ENCODE results near the gene TRIM60. TPM values are rescaled to one million over a fixed set of nuclear protein-coding genes. Genes with fewer than 3 reads are reported as not detected.
"Not testable (repeated sequence)": the region's sequence is repeated elsewhere in the genome, so short reads cannot be mapped to it uniquely, and the experiment has no call there.

Gene TRIM60
- total RNA-seq, 2 experiments from 2014 or later = not detected

- Histone ChIP-seq H3K79me2 (ENCODE audit: insufficient read depth, low read depth, low read length) (no peaks in the 10 kb centered on the region), H3K9me2 (ENCODE audit: insufficient read depth, low read length) (no peaks in the 10 kb centered on the region), H3K4me1 (ENCODE audit: insufficient read depth, low read length, poor library complexity, severe bottlenecking) (no peaks in the 10 kb centered on the region), H3K36me3 (ENCODE audit: insufficient read depth, low read length) (no peaks in the 10 kb centered on the region), H2AFZ (ENCODE audit: low read length) (no peak overlapping the region), H3K4me2 (ENCODE audit: low read length) (no peak overlapping the region), H3K9me3 (ENCODE audit: low read length) (no peaks in the 10 kb centered on the region), H3K27ac (ENCODE audit: low read depth, low read length, poor library complexity, severe bottlenecking) (no peak overlapping the region), H3K4me3 (ENCODE audit: low read depth, low read length, poor library complexity, severe bottlenecking) (no peak overlapping the region), H4K20me1 (ENCODE audit: insufficient read depth, low read length) (no peaks in the 10 kb centered on the region)
- intact Hi-C loops (cut with micrococcal nuclease; ENCODE audit: unreplicated experiment) = loop anchor here (2.0 kb wide), 1 partner anchor 219 kb away; no protein-coding TSS in a partner anchor
- TF ChIP-seq EZH2phosphoT487 (IDR thresholded peaks at IDR 0.05; ENCODE audit: borderline replicate concordance, low read depth, low read length) = no peak
- TF ChIP-seq, protein P1, sequence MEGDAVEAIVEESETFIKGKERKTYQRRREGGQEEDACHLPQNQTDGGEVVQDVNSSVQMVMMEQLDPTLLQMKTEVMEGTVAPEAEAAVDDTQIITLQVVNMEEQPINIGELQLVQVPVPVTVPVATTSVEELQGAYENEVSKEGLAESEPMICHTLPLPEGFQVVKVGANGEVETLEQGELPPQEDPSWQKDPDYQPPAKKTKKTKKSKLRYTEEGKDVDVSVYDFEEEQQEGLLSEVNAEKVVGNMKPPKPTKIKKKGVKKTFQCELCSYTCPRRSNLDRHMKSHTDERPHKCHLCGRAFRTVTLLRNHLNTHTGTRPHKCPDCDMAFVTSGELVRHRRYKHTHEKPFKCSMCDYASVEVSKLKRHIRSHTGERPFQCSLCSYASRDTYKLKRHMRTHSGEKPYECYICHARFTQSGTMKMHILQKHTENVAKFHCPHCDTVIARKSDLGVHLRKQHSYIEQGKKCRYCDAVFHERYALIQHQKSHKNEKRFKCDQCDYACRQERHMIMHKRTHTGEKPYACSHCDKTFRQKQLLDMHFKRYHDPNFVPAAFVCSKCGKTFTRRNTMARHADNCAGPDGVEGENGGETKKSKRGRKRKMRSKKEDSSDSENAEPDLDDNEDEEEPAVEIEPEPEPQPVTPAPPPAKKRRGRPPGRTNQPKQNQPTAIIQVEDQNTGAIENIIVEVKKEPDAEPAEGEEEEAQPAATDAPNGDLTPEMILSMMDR (conservative IDR thresholded peaks at IDR 0.05; ENCODE audit: low read length) = peak; percentile 68
- BruUV-seq (replicated peaks) = no TSS peak
- DNase-seq (ENCODE audit: low spot score) = peak; percentile 20
- POLR2A ChIA-PET = no interaction called here
- CTCF ChIA-PET (ENCODE audit: unreplicated experiment) = no interaction called here
These were observed 34.5 kb upstream of the TRIM60 start for GRCh38 chr4:164997324-164997723.

- H3K9me2 ChIP-seq (ENCODE audit: insufficient read depth, low read length) = no peaks in the 10 kb centered on the region
- no peak overlapping the region for H2AFZ ChIP-seq (ENCODE audit: low read length)
- H3K36me3 ChIP-seq (ENCODE audit: insufficient read depth, low read length) = no peaks in the 10 kb centered on the region
- no peak for DNase-seq (ENCODE audit: low spot score)
- CTCF ChIA-PET (ENCODE audit: unreplicated experiment) = no interaction called here
- H3K4me3 ChIP-seq (ENCODE audit: low read depth, low read length, poor library complexity, severe bottlenecking) = no peak overlapping the region
- H3K9me3 ChIP-seq (ENCODE audit: low read length) = no peaks in the 10 kb centered on the region
- no peaks in the 10 kb centered on the region for H4K20me1 ChIP-seq (ENCODE audit: insufficient read depth, low read length)
- H3K4me2 ChIP-seq (ENCODE audit: low read length) = no peak overlapping the region
- intact Hi-C loops (cut with micrococcal nuclease; ENCODE audit: unreplicated experiment) = loop anchor here (2.0 kb wide), 1 partner anchor 219 kb away; no protein-coding TSS in a partner anchor
- H3K27ac ChIP-seq (ENCODE audit: low read depth, low read length, poor library complexity, severe bottlenecking) = no peak overlapping the region
- BruUV-seq (replicated peaks) = no TSS peak
- no peaks in the 10 kb centered on the region for H3K79me2 ChIP-seq (ENCODE audit: insufficient read depth, low read depth, low read length)
- TF ChIP-seq, protein P1 (conservative IDR thresholded peaks at IDR 0.05; ENCODE audit: low read length) = no peak
- TF ChIP-seq EZH2phosphoT487 (IDR thresholded peaks at IDR 0.05; ENCODE audit: borderline replicate concordance, low read depth, low read length) = no peak
- H3K4me1 ChIP-seq (ENCODE audit: insufficient read depth, low read length, poor library complexity, severe bottlenecking) = no peaks in the 10 kb centered on the region
- POLR2A ChIA-PET = no interaction called here
These were observed 33.9 kb upstream of the TRIM60 start for GRCh38 chr4:164997941-164998340.

DNA sequence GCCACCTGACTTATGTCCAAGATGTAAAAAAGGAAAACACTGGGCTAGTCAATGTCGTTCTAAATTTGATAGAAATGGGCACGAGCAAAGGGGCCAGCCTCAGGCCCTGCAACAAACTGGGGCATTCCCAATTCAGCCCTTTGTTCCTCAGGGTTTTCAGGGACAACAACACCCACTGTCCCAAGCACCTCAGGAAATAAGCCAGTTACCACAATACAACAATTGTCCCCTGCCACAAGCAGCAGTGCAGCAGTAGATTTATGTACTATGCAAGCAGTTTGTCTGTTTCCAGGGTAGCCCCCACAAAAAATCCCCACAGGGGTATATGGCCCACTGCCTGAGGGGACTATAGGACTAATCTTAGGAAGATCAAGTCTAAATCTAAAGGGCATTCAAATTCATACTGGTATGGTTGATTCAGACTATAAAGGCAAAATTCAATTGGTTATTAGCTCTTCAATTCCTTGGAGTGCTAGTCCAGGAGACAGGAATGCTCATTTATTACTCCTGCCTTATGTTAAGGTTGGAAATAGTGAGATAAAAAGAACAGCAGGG is 33.2 kb upstream of the TRIM60 start:
- intact Hi-C loops (cut with micrococcal nuclease; ENCODE audit: unreplicated experiment); H3K4me2 ChIP-seq (ENCODE audit: low read length); H2AFZ ChIP-seq (ENCODE audit: low read length); H3K4me1 ChIP-seq (ENCODE audit: insufficient read depth, low read length, poor library complexity, severe bottlenecking); CTCF ChIA-PET (ENCODE audit: unreplicated experiment); H3K36me3 ChIP-seq (ENCODE audit: insufficient read depth, low read length); H3K79me2 ChIP-seq (ENCODE audit: insufficient read depth, low read depth, low read length); H3K9me2 ChIP-seq (ENCODE audit: insufficient read depth, low read length); BruUV-seq (replicated peaks); H3K27ac ChIP-seq (ENCODE audit: low read depth, low read length, poor library complexity, severe bottlenecking); POLR2A ChIA-PET; H4K20me1 ChIP-seq (ENCODE audit: insufficient read depth, low read length); H3K4me3 ChIP-seq (ENCODE audit: low read depth, low read length, poor library complexity, severe bottlenecking); DNase-seq (ENCODE audit: low spot score); H3K9me3 ChIP-seq (ENCODE audit: low read length): not testable (repeated sequence)

- POLR2A ChIA-PET; intact Hi-C loops (cut with micrococcal nuclease; ENCODE audit: unreplicated experiment); DNase-seq (ENCODE audit: low spot score); H3K36me3 ChIP-seq (ENCODE audit: insufficient read depth, low read length); H3K9me3 ChIP-seq (ENCODE audit: low read length); H3K9me2 ChIP-seq (ENCODE audit: insufficient read depth, low read length); H3K27ac ChIP-seq (ENCODE audit: low read depth, low read length, poor library complexity, severe bottlenecking); H3K4me3 ChIP-seq (ENCODE audit: low read depth, low read length, poor library complexity, severe bottlenecking); H3K4me2 ChIP-seq (ENCODE audit: low read length); H3K4me1 ChIP-seq (ENCODE audit: insufficient read depth, low read length, poor library complexity, severe bottlenecking); BruUV-seq (replicated peaks); H4K20me1 ChIP-seq (ENCODE audit: insufficient read depth, low read length); H2AFZ ChIP-seq (ENCODE audit: low read length); H3K79me2 ChIP-seq (ENCODE audit: insufficient read depth, low read depth, low read length); CTCF ChIA-PET (ENCODE audit: unreplicated experiment): not testable (repeated sequence)
These were observed 29.8 kb upstream of the TRIM60 start for GRCh38 chr4:165001957-165002356.

All from OCI-LY7 (cell line).